HL-60 (cell line): ENCODE results near the gene PFDN2.

Experiments
- CTCF ChIP-seq: IDR thresholded peaks from one replicate; pipeline ENCODE4 v1.5.1; 2011; ENCODE audit warnings: low read length, control low read depth, inconsistent platforms; ENCODE audit not compliant: insufficient read depth
- GABPA ChIP-seq: IDR thresholded peaks from 2 replicates; pipeline ENCODE4 v1.6.1; 2012; ENCODE audit warnings: low read depth
- SPI1 ChIP-seq: IDR thresholded peaks from 2 replicates; pipeline ENCODE4 v1.6.1; 2012; ENCODE audit warnings: low read depth, mild to moderate bottlenecking, borderline replicate concordance
- TF ChIP-seq, protein P1 (sequence below): IDR thresholded peaks from 2 replicates; pipeline ENCODE4 v1.6.1; 2012; ENCODE audit warnings: low read depth; ENCODE audit not compliant: insufficient replicate concordance

- TF ChIP-seq SPI1: no peak
- TF ChIP-seq, protein P1, sequence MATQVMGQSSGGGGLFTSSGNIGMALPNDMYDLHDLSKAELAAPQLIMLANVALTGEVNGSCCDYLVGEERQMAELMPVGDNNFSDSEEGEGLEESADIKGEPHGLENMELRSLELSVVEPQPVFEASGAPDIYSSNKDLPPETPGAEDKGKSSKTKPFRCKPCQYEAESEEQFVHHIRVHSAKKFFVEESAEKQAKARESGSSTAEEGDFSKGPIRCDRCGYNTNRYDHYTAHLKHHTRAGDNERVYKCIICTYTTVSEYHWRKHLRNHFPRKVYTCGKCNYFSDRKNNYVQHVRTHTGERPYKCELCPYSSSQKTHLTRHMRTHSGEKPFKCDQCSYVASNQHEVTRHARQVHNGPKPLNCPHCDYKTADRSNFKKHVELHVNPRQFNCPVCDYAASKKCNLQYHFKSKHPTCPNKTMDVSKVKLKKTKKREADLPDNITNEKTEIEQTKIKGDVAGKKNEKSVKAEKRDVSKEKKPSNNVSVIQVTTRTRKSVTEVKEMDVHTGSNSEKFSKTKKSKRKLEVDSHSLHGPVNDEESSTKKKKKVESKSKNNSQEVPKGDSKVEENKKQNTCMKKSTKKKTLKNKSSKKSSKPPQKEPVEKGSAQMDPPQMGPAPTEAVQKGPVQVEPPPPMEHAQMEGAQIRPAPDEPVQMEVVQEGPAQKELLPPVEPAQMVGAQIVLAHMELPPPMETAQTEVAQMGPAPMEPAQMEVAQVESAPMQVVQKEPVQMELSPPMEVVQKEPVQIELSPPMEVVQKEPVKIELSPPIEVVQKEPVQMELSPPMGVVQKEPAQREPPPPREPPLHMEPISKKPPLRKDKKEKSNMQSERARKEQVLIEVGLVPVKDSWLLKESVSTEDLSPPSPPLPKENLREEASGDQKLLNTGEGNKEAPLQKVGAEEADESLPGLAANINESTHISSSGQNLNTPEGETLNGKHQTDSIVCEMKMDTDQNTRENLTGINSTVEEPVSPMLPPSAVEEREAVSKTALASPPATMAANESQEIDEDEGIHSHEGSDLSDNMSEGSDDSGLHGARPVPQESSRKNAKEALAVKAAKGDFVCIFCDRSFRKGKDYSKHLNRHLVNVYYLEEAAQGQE: peak; percentile 70
- TF ChIP-seq CTCF: peak; percentile 25
- no peak for TF ChIP-seq GABPA
Observed at GRCh38 chr1:161159087-161159912, 41.5 kb upstream of the PFDN2 start, which contains the start of gene USP21.
